GM21515 (cell line): ENCODE measurements around the gene TMEFF2.
A peak's percentile ranks its signal among the peaks of the same experiment; 100 is the strongest.

Experiments used
- ATAC-seq: cut with Tn5 transposase; IDR thresholded peaks from one replicate; pipeline ENCODE4 v1.9.1; 2021; ENCODE audit not compliant: unreplicated experiment

The TMEFF2 gene

DNA sequence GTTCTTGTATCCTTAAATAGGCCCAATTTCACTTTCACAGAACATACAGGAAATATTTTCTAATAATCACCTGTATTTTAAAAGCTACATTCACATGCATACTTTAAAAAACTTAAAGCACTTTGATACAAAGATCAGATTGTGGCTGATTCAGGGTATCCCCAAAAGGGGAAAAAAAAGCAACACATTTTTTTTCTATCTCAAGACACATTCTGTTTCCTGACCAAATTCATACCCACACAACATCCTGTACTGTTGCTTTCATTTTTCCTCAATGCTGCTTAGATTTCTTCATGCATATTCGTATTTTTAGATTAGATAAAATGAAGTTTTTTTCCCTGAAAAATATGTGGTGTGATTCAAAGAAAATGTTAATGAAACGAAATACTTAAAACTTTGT, 122.5 kb downstream of the TMEFF2 start:
- no peak for ATAC-seq

DNA sequence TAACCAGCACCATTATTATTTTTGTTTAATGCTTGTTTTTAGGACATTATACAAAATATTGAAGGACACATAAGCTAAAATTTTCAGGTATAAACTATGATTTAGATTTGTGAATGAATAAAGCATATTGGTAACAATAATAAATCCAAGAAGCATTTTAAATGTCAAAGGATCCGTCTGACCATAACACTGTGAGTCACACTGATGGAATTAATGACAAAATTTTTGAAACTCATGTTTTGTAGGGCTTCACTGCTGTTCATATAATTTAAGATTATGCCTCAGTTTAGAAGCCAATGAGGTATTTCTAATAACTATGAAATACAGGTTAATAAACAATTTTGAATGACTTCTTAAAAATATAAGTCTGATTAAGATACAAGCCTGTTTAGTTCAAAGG, 124.6 kb downstream of the TMEFF2 start:
- ATAC-seq: no peak

DNA sequence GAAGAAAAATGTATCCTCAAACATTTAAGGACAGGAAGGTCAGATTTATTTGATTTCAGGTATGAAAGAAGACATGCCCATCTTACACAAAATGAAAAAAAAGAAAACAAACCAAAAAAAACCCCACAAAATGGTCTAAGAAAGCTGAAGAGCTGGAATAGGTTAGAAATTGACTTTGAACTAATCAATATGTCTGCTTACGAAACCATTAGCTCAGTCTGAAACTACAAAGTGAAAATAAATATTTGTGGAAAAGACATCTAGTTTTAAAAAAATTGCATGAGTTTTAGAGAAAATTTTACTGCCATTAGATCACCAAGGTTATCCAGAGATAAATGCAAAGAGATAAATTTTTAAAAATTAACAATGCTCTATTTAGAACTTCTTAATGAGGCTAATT, 125.3 kb downstream of the TMEFF2 start:
- ATAC-seq: no peak

DNA sequence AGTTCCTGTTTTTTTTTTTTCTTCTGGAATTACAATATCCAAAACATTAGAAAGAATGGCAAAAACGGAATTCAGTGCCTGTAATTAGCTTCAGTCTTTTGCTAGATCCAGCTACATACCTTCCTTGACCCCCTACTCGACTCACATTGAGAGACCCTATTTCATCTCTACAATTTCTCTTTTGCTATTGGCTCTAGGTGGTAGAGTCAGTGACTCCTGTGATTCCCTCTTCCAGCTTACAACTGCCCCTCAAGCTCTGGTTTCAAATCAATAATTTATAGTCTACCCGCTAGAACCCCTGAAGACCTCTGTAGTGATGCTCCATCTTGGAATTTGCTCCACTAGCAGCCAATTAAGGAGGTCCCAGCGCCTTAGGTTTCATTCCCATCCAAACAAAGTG, 125.8 kb downstream of the TMEFF2 start:
- ATAC-seq: no peak

DNA sequence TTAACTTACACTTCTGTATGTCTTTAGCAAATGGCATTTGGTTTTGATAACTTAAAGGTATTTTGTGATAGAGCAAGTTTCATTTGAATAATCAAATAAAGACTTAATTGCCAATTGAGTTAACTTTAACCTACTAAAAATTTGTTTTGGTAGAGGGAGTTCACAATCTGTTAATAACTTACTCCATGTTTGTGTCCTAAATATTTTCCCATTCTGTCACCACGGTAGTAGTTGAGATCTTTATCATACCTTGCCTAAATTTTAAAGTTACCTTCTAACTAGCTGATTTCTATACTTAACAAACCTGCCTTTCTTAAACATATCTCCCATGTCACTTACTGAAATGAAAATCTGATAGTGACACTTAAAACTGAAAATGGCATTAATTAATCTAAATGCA, 127.1 kb downstream of the TMEFF2 start:
- no peak for ATAC-seq

DNA sequence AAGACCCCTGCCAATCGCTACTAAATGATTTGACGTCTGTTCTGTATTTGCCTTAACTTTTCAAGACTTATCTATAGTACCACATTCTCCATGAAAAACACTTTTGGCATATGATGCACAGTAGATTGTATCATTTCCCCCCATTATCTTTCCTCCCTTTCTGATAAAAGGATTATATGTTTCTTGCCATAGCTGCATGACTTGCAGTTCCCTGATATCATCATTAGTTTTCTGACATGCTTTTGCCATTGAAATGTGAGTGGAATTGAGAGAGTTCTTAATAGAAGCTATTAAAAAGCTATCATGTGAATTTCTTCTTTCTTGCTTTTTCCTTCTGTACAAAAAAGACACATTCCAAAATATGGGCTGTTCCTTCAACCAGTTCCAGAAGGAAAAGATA, 130.3 kb downstream of the TMEFF2 start:
- no peak for ATAC-seq

DNA sequence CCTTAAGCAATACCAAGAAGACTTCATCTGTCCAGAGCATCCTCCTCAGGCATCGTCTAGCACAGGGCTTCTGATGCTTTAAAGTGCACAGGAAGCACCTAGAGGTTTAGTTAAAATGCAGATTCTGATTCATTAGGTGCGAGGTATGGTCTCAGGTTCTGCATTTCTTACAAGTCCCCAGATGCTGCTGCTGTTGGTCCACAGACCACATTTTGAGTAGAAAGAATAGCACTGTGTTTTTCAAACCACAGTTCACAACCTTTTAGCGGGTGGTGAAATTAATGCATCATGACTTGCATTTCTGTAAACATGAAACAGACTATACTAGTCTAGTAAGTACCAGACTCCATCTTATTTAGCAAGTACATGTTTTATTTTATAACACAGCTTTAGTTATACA, 134.6 kb downstream of the TMEFF2 start:
- no peak for ATAC-seq

DNA sequence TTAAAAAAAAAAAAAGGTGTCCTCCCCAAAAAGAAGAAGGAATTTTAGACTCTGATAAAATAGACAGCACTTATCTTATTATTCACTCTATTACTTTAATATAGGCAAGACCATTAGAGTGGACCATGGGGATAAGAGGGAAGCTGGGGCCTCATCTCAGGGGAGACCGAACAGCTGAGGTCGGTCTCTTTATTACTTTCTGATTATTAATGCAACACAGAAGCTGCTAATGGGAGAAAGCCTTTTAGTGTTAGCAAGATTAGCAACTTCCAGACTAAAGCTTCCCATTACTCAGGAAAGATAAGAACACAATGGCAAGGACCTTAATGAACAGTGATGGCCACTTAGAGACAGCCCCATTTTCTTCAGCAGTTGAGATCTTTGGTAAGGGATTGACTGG, 135.5 kb downstream of the TMEFF2 start:
- ATAC-seq: no peak

DNA sequence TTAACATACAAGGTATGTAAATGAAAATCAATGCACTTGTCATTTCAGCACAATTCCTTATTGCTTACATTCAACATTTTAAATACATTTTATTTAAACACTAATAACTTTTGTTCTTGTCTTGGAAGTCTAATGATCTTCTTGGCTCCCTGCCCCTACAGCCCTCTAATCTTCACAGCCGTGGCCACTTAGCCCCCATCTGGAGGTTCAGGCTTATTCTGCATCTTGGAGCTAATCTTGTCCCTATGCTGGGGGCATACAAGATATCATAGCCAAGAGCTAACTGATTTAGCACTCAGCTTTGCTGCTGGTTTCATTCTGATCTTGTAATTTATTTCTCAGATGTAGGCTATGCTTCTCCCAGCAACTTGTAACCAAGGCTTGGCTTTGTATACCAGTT, 140.8 kb downstream of the TMEFF2 start:
- ATAC-seq: no peak

DNA sequence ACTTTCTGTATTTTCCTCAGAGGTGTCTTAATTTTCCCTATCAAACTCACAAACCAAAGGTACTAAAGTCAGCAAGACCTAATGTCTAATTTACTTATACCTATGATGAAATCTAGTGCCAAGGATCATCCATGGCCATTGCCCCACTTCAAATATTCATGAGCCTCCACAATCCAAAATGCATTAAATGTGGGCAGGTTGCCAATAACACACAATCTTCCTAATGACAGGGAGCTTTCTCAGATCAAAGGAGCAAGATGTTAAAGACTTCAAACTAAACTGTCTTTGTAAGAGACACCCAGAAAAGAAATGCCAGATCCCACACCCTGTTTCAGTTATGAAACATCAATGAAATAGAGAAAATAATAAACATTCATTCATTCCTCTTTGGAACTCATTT, 143.2 kb downstream of the TMEFF2 start:
- ATAC-seq: no peak

DNA sequence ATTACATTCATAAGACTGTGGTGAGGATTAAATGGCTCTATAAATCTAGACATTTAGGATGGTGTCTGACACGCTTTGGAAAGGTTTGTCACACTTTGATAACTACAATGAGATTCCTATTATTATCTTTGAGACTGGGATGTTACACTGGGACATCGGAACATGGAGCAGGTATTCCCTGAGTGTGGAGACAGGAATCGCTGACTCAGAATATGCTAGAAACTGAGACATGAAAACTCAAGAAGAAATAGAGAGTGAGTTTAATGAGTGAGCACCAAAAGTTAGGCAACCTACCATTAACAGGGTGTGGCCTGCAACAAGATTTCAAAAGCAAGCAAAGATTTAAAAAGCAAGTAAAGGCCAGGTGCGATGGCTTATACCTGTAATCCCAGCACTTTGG, 145.4 kb downstream of the TMEFF2 start:
- ATAC-seq: no peak

DNA sequence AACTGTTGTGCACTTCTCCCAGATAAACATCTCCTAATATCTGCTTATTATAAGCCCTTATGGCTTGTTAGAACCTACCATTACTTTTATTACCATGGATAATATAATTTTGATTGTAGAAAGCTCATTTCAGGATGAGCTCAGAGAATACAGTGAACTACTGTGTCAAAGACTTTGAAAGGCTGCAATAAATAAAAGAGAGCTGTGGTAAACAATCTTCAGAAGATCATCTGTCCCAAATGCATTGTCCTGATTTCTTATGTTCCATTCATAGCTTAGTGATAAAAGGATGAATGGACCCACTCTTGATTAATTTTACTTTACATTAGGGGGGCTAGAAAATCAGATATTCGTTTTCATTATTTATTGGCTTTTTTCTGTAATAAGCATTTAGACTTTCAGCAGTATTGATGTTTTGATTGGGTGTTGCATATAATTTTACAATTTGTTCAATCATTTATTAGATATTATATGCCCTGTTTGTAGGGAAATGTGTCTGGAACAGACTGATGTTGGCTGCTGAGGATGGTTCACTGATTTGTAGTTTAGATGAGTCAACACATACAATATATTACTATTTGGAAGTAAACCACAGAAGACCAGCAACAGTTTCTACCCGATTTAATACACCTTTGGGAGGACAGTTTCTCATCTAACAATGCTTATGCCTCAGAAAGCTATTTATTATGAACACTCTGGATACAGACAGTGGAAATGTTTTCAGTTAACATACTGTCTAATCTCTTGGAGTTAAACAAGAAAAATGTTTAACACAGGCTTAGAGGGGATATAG, 147.2 kb downstream of the TMEFF2 start:
- ATAC-seq: no peak

DNA sequence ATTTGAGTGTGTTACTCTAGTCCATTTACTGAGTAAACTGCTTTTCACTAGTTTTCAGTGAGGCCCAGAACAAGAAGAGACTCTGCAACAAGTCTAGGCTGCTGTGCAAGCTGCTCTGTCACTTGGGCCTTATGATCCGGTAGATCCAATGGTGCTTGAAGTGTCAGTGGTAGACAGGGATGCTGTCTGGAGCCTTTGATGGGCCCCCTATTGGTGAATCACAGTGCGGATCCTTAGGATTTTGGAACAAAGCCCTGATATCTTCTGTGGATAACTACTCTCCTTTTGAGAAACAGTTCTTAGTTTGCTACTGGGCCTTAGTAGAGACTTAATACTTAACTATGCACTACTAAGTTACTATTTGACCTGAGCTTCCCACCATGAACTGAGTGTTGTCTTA, 150.2 kb downstream of the TMEFF2 start:
- no peak for ATAC-seq

DNA sequence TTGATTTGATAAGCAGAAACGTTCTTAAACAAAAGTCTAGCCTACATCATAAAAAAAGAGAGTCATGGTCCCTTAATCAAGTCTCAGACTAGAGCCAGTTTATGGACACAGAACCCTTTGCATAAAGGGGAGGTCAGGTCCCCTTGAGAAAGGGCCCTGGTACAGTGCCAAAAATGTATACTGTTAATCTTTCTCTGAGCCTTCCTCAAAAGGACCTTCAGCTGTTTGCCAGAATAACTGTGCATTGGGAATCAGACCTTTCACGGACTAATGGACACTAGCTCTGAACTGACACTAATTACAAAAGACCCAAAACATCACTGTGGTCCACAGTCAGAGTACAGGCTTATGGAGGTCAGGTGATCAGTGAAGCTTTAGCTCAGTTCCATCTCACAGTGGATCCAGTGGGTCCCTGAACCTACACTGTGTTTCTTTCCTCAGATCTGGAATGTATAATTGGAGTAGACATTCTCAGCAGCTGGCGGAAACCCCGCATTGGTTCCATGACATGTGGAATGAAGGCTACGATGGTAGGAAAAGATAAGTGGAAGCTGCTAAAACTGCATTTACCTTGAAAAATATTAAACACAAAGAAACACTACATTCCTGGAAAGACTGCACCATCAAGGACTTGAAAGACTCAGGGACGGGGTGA, 151.4 kb downstream of the TMEFF2 start:
- ATAC-seq: no peak

DNA sequence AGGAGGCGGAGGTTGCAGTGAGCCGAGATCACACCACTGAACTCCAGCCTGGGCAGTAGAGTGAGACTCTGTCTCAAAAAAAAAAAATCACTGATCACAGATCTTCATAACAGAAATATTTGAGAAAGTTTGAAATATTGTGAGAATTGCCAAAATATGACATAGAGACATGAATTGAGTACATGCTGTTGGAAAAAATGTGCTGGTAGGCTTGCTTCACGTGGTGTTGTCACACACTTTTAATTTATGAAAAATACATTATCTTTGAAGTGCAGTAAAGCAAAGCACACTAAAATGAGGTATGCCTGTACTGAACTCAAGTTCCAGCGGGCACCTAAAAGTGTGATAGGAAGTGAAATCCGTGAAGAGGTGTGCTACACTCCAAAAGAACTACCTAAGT, 152.6 kb downstream of the TMEFF2 start:
- ATAC-seq: no peak

DNA sequence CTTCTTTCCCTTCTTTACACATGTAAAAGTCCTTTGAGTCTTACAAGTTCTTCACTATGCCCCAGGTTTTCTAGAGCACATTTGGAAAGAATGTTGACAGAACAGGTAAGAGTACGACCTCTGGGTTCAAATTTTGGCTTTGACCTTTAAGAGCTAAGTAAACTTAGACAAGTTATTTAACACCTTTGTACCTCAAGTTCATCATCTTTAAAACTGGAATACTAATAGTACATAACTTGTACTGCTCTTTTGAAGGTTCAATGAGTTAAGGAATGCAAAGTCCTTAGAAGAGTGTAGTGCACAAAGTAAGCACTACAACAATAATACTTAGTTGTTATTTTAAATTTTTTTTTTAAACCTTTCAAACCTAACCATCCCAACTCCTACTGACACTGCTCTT, 156.6 kb downstream of the TMEFF2 start:
- ATAC-seq: no peak

DNA sequence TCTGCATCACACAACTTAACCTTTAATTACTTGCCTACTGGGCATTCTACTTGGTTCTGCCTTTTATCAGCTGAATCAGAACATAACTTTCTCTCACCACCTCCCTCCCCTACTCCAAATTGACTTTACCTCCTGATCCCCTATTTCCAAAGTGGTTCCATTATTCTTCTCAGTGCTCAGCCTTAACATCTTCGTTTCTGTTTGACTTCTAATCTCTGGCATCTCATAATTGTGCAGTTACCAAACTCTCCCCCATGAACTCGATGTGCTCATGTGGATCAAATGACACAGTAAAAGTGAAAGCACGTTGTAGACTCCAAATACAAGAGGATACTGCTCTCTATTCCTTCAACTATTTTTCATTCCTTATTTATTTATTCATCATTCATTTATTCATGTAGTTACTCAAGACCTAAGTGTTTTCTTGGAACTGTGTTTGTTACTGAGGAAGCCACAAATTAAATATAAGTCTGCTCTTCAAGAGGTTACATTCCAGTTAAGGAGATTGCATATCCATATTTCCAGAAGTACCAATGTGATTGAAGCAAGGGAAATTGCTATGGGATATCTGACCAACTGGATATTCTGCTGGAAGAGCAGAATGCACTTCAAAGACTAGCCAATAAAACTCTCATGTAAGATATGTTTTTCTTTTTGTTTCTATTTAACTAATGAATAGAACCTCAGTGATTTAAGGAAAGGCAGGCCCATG, 158.8 kb downstream of the TMEFF2 start:
- no peak for ATAC-seq

DNA sequence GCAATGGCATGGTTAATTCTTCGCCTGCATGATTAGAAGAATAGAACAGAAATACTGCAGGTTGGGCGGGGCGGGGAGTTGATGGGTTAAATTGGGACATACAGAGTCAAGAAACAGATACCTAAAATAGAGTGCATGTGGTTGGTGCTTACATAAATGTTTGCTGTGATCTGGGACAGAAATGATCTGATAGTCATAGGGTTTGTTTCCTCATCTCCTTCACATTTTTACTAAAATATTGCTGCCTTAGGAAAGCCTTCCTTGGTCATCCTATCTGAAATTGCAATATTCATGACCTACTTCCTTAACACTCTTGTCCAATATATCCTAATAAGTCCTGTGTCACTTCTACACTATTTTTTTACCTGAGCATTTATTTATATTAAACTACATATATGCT, 163.9 kb downstream of the TMEFF2 start:
- no peak for ATAC-seq

DNA sequence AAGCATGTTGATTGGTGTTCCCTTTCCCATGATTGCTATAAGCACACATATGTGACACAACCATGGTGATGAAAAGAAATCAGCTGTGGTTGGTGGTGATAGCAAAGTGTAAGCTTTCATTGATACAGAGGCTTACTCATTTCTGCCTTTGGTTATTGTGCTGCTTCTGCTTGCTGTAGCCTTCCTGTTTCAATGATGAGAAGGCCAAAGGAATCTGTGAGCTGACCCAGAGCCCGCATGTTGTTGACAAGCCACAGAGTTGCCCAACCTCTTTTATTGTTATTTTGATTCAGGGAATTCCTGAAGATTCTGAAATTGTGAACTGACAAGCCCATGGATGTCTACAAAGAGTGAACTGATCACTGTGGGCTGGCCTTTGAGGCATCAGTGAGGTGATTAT, 164.4 kb downstream of the TMEFF2 start:
- ATAC-seq: no peak

DNA sequence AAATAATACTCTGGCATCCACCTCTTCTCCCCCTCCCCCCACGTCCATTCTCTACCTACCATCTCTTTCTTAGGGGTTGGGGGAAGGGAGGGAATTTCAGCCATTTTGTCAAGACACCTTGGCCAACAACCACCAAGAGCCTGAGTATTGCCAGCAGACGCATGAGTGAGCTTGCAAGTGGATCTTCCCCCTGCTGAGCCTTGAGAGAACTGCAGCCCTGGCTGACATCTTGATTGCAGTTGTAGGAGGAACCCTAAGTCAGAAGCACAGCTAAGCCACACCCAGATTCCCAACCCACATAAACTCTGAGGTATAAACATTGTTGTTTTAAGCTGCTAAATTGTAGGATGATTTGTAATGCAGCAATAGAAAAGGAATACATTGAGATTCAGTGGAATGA, 165.6 kb downstream of the TMEFF2 start:
- peak; percentile 88 for ATAC-seq

DNA sequence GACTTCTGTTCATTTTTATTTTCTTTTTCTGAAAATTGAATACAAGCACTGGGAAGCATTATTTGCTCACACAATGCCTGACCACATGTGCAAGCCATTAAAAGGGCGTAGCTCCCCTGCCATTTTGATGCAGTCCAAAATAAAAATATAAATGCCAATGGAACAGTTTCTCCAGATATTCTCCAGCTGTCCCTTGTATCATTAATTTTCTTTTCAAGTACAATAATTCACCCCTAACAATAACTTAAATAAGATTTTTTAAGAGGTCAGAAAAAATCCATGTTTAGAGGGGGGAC, 168.0 kb downstream of the TMEFF2 start:
- ATAC-seq: no peak

DNA sequence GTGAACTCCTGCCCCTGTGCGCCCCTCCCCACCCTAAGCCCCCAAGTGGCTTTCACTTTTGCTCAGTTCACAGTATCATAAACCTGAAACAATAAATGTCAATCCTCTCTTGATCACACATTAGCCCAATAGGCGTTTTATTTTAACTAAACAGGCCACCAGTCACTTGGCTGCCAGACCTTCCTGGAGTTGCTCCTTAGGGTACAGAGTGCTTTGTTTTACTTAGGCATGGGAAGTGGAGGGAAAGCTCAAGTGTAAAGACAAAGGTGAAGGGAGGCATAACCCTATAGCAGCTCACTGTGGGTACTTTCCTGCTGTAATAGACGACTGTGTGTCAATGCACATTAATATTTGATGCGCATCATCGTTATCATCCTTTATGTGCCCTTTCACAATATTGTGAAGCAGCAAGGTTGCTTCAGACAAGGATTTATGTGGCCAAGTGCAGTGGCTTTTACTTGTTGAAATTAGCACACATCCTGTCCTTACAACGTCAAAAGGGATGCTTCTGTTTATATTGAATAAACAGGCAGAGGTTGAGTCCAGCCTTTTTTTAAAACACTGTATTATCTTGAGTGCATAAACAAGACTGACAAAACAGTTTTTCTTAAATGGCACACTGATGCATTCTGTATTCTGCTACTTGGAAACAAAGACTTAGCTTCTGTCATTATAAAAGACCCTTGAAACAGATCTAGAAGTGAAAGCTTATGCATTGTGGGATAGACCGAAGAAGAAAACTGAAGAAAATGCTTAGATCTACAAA, 168.5 kb downstream of the TMEFF2 start:
- no peak for ATAC-seq
